ENCODE results near the gene VPS13D. TPM values are rescaled to one million over a fixed set of nuclear protein-coding genes. Genes with fewer than 3 reads are reported as not detected.

Gene VPS13D
- total RNA-seq, 1 experiment from 2014 or later = 33.1 TPM

DNA sequence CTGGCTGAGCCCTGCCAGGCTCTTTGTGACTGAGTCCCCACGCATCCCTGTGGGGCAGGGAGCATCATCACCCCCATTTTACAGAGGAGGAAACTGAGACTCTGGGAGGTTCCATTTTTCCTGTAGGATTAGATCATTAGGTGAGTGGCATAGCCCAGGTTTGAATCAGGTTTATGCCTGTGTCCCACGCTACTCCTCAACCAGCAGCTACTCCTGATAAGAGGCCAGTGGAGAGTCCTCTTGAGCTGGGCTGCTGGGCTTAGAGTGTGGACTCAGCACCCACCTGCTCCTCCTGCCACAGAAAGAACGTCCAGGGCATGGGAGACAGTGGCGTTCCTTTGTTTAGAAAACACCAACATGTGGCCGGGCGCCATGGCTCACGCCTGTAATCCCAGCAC is 32.3 kb upstream of the VPS13D start:
- DNase-seq (ENCODE audit: low read depth, low spot score) (no peak), ATAC-seq (no peak)
- TF ChIP-seq POLR2AphosphoS5 (IDR thresholded peaks at IDR 0.05; ENCODE audit: low read depth, low read length) (no peak), SIN3A (IDR thresholded peaks at IDR 0.05; ENCODE audit: borderline replicate concordance, insufficient read depth, low read depth, low read length) (no peak), TCF7L2 (IDR thresholded peaks at IDR 0.05; ENCODE audit: low read depth, low read length) (no peak)
- TF ChIP-seq, protein P1, sequence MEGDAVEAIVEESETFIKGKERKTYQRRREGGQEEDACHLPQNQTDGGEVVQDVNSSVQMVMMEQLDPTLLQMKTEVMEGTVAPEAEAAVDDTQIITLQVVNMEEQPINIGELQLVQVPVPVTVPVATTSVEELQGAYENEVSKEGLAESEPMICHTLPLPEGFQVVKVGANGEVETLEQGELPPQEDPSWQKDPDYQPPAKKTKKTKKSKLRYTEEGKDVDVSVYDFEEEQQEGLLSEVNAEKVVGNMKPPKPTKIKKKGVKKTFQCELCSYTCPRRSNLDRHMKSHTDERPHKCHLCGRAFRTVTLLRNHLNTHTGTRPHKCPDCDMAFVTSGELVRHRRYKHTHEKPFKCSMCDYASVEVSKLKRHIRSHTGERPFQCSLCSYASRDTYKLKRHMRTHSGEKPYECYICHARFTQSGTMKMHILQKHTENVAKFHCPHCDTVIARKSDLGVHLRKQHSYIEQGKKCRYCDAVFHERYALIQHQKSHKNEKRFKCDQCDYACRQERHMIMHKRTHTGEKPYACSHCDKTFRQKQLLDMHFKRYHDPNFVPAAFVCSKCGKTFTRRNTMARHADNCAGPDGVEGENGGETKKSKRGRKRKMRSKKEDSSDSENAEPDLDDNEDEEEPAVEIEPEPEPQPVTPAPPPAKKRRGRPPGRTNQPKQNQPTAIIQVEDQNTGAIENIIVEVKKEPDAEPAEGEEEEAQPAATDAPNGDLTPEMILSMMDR (IDR thresholded peaks at IDR 0.05) = no peak
- TF ChIP-seq, protein P2, sequence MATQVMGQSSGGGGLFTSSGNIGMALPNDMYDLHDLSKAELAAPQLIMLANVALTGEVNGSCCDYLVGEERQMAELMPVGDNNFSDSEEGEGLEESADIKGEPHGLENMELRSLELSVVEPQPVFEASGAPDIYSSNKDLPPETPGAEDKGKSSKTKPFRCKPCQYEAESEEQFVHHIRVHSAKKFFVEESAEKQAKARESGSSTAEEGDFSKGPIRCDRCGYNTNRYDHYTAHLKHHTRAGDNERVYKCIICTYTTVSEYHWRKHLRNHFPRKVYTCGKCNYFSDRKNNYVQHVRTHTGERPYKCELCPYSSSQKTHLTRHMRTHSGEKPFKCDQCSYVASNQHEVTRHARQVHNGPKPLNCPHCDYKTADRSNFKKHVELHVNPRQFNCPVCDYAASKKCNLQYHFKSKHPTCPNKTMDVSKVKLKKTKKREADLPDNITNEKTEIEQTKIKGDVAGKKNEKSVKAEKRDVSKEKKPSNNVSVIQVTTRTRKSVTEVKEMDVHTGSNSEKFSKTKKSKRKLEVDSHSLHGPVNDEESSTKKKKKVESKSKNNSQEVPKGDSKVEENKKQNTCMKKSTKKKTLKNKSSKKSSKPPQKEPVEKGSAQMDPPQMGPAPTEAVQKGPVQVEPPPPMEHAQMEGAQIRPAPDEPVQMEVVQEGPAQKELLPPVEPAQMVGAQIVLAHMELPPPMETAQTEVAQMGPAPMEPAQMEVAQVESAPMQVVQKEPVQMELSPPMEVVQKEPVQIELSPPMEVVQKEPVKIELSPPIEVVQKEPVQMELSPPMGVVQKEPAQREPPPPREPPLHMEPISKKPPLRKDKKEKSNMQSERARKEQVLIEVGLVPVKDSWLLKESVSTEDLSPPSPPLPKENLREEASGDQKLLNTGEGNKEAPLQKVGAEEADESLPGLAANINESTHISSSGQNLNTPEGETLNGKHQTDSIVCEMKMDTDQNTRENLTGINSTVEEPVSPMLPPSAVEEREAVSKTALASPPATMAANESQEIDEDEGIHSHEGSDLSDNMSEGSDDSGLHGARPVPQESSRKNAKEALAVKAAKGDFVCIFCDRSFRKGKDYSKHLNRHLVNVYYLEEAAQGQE (IDR thresholded peaks at IDR 0.05; ENCODE audit: insufficient read depth in 1 of 2, low read depth in 2 of 2, low read length in 1 of 2) = no peak
- no peak overlapping the region for H3K27ac ChIP-seq (ENCODE audit: low read length)
- ChIA-PET CTCF (no interaction called here), POLR2A (no interaction called here)
- no TSS peak for BruUV-seq (replicated peaks)
- intact Hi-C loops (cut with micrococcal nuclease; ENCODE audit: unreplicated experiment) = no loop called here
- H3K4me1 ChIP-seq (ENCODE audit: control insufficient read depth, insufficient read depth, low read length) = no peaks in the 10 kb centered on the region
- H3K4me3 ChIP-seq (ENCODE audit: low read depth in 2 of 2, low read length in 2 of 2) = no peak overlapping the region
- in situ Hi-C loops (cut with HindIII; ENCODE audit: low pct_unique_long_range_greater_than_20kb, low sequenced_read_pairs) = no loop called here
- H3K9me3 ChIP-seq (ENCODE audit: control insufficient read depth, insufficient read depth, low read depth, low read length) = no peaks in the 10 kb centered on the region
- no peaks in the 10 kb centered on the region for H3K36me3 ChIP-seq (ENCODE audit: control insufficient read depth, insufficient read depth, low read length)
- H3K27me3 ChIP-seq (ENCODE audit: control insufficient read depth, insufficient read depth, low read length) = no peaks in the 10 kb centered on the region

DNA sequence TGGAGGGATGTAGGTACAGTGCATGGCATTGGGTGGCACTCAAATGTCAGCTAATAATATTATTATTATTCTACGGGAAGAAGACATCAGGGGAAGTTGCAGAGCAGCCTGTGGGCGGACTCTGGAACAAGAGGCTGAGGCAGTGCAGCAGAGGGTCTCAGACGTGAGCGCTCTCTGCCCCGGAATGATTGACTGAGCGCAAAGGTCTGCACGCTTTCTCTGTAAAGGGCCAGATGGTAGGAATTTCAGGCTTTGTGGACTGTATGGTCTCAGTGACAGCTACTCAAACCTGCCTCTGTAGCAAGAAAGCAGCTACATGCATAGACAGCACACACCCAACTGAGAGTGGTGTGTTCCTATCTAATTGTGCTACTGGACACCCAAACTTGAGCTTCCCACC is 29.6 kb upstream of the VPS13D start:
- no peak for ATAC-seq
- Histone ChIP-seq H3K27ac (ENCODE audit: low read length) (no peak overlapping the region), H3K4me1 (ENCODE audit: control insufficient read depth, insufficient read depth, low read length) (peaks cover 8% of the 10 kb centered on the region; the same call in 1 of the 2 replicates), H3K4me3 (ENCODE audit: low read depth in 2 of 2, low read length in 2 of 2) (no peak overlapping the region), H3K36me3 (ENCODE audit: control insufficient read depth, insufficient read depth, low read length) (no peaks in the 10 kb centered on the region), H3K9me3 (ENCODE audit: control insufficient read depth, insufficient read depth, low read depth, low read length) (no peaks in the 10 kb centered on the region), H3K27me3 (ENCODE audit: control insufficient read depth, insufficient read depth, low read length) (no peaks in the 10 kb centered on the region)
- TF ChIP-seq, protein P2 (IDR thresholded peaks at IDR 0.05; ENCODE audit: insufficient read depth in 1 of 2, low read depth in 2 of 2, low read length in 1 of 2) = no peak
- TF ChIP-seq TCF7L2 (IDR thresholded peaks at IDR 0.05; ENCODE audit: low read depth, low read length) = no peak
- TF ChIP-seq POLR2AphosphoS5 (IDR thresholded peaks at IDR 0.05; ENCODE audit: low read depth, low read length) = no peak
- no peak for TF ChIP-seq SIN3A (IDR thresholded peaks at IDR 0.05; ENCODE audit: borderline replicate concordance, insufficient read depth, low read depth, low read length)
- TF ChIP-seq, protein P1 (IDR thresholded peaks at IDR 0.05) = no peak
- no TSS peak for BruUV-seq (replicated peaks)
- CTCF ChIA-PET = no interaction called here
- intact Hi-C loops (cut with micrococcal nuclease; ENCODE audit: unreplicated experiment) = no loop called here
- no peak for DNase-seq (ENCODE audit: low read depth, low spot score)
- POLR2A ChIA-PET = no interaction called here
- in situ Hi-C loops (cut with HindIII; ENCODE audit: low pct_unique_long_range_greater_than_20kb, low sequenced_read_pairs) = no loop called here

All from Panc1 (cell line).